Activated T-cell treated with anti-CD3 and anti-CD28 coated beads, Interleukin-2, amount 50 U/mL, for 1 hour (primary cell): ENCODE measurements around the gene TAPT1.

ENCODE experiments used
- DNase-seq: peaks from one replicate; pipeline ENCODE4 v3.0.0-alpha.2; 2020

The TAPT1 gene

GRCh38 chr4:16125571-16126445, 100.5 kb downstream of the TAPT1 start:
- DNase-seq: no peak

DNA sequence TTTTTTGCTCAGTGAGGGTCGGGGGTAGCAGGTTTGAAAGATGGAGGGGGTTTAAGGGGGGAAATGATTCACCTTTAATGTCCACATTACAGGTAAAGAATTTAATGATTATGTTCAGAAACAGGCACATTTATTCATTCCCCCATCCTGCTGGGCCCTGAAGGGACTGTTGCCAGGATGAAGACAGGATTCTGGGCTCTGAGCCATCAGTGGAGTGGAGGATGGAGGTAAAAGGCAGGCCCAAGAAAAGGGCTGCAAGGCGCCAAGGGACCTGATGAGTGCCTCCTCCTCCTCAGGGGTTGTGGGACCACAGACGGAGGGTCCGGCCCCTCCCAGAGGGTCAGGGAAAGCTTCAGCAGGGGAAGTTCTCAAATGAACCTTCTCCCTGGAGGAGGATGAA, 102.0 kb downstream of the TAPT1 start:
- no peak for DNase-seq

DNA sequence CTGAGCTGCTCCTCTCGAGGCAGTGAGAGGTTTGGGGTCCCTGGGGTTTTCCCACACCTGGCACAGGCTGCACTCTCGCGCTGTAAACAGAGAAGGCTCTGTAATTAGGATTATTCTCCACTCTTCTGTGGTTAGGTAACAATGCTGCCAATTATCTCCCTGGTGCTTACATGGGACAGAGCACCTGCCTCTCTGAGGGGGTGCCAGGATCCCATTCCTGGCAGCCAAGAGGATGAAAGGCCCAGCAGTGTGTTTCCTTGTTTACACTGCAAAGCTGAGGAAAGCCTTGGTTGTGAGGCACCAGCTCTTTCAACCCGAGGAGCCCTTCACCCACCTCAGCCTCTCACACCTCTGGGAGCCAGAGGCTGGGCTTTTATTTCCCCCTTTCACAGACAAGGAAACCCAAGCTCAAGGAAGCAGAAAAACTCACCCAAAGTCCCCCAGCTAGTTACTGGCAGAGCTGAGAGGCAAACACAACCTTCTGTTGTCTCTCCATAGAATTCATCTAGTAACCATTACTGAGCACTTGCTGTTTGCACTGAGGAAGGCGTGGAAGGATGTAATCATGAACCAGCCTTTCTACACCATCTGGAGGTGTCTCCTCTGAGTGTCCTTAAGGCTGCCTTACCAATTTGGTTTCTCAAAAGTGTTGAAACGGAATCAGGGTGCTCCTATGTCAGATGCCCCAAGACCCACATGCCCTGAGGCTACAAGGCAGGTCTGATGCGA, 102.8 kb downstream of the TAPT1 start:
- no peak for DNase-seq

DNA sequence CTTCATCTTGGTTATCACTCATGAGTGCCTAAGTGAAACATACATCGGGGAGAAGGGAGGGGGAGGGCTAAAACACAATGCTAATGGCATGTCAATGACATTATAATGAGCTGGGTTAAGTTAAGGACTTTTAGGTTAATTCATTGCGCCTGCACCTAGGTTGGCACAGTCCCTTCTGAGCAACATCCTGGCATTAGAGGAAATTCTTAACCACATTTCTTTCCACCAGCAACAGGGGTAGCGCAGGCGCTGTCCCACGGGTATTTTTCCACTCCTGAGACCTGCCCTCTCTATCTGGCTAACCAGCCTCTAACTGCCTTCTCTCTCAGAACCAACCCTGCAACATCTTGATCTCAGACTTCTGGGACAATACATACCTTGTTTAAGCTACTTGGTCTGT, 103.5 kb downstream of the TAPT1 start:
- DNase-seq: no peak

- DNase-seq: no peak
Measured at GRCh38 chr4:16122308-16122711, 104.0 kb downstream of the TAPT1 start.

DNA sequence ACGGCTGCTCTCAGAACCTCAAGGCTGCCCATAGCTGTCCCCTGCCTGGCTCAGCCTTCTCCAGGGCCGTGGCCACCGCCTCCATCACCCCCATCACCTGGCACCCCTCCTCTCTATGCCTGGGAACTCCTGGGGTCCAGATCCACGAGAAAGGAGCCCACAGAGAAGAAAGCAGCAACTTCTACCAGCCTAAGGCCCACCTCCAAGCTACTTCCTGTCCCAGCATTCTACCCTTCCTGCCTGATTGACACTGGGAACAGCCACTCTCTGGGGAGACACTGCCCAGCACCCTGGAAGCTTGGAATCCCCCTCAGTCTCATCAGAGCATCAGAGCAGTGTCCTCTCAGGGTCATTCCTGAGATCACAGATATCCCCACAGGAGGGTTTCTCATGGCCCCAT, 105.6 kb downstream of the TAPT1 start:
- DNase-seq: no peak

GRCh38 chr4:16119981-16120380, 106.3 kb downstream of the TAPT1 start:
- DNase-seq: no peak

DNA sequence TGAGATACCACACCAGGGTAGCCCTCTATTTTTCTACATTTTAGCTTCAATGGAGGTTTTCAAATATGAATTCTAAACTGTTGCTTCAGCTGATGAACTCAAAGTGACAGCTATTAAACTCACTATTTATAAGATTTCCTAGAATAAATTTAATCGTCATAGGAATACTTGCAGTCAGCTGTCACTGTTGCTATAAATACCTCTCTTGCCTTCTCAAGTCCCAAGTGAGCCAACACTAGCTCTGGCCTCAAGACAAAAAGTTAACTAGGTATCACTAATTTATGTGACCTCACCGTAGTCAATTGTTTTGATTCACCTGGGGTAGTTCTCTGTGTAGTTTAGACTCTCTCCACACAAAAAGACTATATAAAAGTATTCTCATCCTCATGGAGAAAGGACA, 108.2 kb downstream of the TAPT1 start:
- no peak for DNase-seq

DNA sequence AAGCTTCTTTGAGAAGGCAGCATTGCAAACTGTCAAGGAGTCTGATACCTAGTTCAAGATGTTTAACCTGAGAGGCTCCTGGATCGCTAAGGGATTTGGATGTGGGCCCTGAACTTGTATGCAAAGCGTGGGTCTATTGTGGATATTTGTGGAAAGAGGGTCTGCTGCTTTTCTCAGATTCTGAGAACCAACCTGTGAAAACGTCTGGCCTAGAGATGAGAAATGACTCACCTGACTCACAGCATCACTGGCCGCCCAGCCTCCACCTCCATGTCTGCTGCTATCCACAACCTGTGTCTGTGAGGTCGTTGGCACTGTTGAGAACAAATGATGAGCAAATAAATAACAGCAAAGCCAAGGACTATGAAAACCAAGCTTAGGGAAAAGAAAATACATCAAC, 109.1 kb downstream of the TAPT1 start:
- no peak for DNase-seq

GRCh38 chr4:16116493-16116990, 109.7 kb downstream of the TAPT1 start:
- no peak for DNase-seq

DNA sequence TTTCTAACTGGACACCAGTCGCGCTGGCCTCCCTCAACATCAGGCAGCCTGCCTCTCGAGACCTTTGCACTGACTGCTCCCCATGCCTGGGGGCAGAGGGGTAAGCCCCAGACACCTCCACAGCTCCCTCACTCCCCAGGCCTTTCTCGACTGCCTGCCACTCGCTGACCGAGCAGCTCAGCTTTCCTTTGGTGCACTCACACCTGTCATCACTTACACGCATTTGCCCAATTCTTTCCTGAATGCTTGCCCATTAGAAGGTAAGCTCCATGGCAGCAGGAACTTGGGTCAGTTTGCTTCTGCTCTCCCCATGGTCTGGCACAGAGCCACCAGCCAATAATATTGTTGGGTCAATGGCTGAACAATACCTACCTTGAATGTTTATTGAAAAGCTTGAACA, 110.3 kb downstream of the TAPT1 start:
- DNase-seq: no peak

DNA sequence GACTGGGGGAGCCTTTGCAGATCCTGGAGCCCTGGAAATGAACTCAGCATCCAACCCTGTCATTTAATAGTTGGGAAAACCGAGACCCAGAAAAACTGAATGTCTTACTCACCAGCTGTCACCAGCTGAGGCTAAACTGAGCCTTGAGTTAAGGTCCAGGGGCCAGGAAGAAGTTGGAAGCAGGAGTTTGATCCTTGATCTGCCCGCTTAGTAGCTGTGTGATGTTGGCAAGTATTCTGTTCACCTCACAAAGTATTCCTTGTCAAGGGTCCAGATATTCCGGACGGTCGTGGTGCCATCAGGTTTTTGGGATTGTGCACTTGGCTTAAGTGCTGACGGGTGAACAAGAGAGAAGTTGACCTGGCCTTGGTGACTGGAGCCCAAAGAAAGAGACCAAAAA, 111.7 kb downstream of the TAPT1 start:
- DNase-seq: no peak

DNA sequence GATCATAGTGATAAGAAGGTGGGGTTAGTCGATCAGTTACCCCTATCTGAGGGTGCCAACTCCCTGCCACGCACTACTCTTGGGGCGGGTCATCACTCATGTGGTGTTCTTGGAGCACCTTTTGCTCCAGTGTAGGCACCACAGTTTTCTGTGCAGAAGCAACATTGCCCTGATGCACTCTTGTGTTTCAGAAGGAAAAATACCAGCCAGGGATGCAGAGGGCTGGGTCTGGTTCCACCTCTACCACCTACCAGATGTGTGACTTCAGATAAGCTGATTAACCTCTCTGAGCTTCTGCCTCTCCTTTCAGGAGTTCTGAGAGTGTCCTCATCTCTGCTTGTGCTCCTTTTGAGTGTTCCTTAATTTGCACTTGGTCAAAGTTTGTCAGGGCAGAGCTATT, 112.5 kb downstream of the TAPT1 start:
- no peak for DNase-seq

DNA sequence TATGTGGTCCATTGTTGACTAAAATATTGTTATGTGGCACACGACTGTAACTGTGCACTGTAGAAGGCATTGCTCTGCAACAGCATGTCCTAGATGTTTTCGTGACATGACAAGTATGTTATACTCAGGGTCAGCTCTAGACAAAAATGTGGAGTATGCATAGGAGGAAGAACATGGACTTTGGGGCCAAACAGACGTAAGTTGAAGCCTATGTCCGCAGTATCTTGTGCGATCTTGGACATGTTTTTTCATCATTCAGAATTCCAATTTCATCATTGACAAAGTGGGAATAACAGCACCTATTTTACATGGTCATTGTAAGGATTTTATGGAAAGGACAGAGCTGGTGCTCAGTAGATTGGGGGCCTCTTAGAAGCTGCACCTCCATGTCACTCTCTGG, 114.7 kb downstream of the TAPT1 start:
- no peak for DNase-seq

DNA sequence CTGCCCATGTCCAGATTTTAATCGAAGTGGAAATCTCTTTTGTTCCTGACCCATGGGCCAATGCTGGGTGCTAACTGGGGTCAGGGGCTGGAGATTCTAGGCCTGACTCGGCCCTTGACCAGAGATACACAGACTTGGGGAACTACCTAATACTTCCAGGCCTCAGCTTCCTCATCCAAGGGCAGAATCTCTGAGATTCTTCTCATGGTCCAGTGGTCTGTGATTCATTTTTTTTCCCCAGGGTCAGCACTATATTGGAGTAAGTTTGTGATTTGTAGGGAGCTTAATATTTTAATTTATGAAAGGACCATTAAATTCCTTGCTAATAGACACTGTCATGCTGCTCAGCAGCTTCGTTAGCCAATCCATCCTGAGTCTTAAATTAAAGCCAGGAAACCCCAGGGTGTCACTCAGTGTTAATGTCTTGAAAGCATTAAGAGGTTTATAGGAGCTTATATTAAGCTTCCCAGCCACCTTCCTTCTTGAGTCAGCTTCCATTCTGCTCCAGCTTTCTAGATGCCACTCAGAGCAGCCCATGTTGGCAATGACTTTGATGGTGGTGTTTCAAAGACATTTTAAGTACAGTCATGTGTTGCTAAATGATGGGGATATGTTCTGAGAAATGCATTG, 115.5 kb downstream of the TAPT1 start:
- no peak for DNase-seq
